ENCODE results near the gene LDLRAD4. TPM values are rescaled to one million over a fixed set of nuclear protein-coding genes. Genes with fewer than 3 reads are reported as not detected.

LDLRAD4 gene
- total RNA-seq, 6 donors from 2014 or later, result 19.5 to 26.6 (median 24.4) TPM

- ATAC-seq (ENCODE audit: low FRiP score in 2 of 2), result no peak
- 75 to 80% methylated on average over 5 of the region's 5 CpGs for WGBS, 2 donors
- no peaks in the 10 kb centered on the region for H3K9me3 ChIP-seq
Observed at GRCh38 chr18:13183359-13183758, 35.2 kb upstream of the LDLRAD4 start.

DNA sequence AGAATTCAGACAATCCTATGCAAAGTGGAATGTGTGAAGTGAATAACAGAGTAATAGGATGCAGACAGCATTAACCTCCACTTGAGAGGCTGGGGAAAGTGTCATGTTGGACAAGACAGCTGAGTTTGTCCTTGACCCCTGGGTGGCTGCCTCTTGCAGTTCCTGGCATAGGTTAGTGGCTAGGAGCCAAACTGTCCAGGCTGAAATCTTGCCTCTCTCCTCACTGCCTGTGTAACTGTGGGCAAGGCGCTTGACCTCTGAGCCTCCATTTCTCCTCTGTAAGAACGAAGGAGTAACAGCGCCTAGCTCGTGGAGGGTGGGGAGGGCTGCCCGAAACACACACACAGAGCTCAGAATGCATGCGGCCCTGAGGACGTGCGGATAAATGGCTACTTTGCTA lies 34.8 kb upstream of the LDLRAD4 start:
- Histone ChIP-seq H3K4me1 (no peaks in the 10 kb centered on the region), H3K4me3 (no peak overlapping the region), H3K9me3 (no peaks in the 10 kb centered on the region), H3K36me3 (no peaks in the 10 kb centered on the region), H3K27me3 (no peaks in the 10 kb centered on the region), H3K27ac (no peak overlapping the region)
- TF ChIP-seq POLR2A (IDR thresholded peaks at IDR 0.05) (no peak), POLR2AphosphoS5 (IDR thresholded peaks at IDR 0.05) (no peak), EP300 (IDR thresholded peaks at IDR 0.05) (no peak), CTCF (IDR thresholded peaks at IDR 0.05) (no peak)
- DNase-seq, result no peak
- ATAC-seq (ENCODE audit: low FRiP score in 2 of 2), result no peak
- 87 to 95% methylated on average over 8 of the region's 8 CpGs for WGBS, 2 donors

More at GRCh38 chr18:13183359-13183758, 35.2 kb upstream of the LDLRAD4 start:
- TF ChIP-seq POLR2AphosphoS5 (IDR thresholded peaks at IDR 0.05) (no peak), CTCF (IDR thresholded peaks at IDR 0.05) (no peak), EP300 (IDR thresholded peaks at IDR 0.05) (no peak), POLR2A (IDR thresholded peaks at IDR 0.05) (no peak)
- Histone ChIP-seq H3K27me3 (no peaks in the 10 kb centered on the region), H3K4me1 (no peaks in the 10 kb centered on the region), H3K36me3 (no peaks in the 10 kb centered on the region), H3K27ac (no peak overlapping the region), H3K4me3 (no peak overlapping the region)
- no peak for DNase-seq

DNA sequence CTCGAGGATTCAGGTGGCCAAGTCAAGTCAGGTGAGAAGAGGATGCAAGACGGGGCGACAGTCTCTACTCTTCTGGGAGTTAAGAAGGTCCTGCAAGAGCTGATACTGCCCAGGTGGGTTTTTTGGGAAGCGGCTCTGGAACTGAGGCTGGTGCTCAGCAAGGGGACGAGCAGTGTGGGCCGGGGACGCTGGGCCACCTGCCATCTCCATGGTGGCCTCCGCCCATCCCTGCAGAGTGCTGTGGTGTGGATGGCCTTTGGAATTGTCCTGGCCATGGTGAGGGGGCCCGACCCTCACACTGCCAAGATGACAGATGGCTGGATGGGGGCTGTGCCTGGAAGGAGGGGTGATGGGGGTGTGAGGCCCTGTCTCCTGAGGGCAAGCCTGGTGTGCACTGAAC lies 34.2 kb upstream of the LDLRAD4 start:
- TF ChIP-seq POLR2A (IDR thresholded peaks at IDR 0.05) (no peak), CTCF (IDR thresholded peaks at IDR 0.05) (no peak), EP300 (IDR thresholded peaks at IDR 0.05) (no peak), POLR2AphosphoS5 (IDR thresholded peaks at IDR 0.05) (no peak)
- Histone ChIP-seq H3K9me3 (no peaks in the 10 kb centered on the region), H3K4me3 (no peak overlapping the region), H3K27me3 (no peaks in the 10 kb centered on the region), H3K36me3 (no peaks in the 10 kb centered on the region), H3K27ac (no peak overlapping the region), H3K4me1 (no peaks in the 10 kb centered on the region)
- no peak for ATAC-seq (ENCODE audit: low FRiP score in 2 of 2)
- WGBS, 2 donors, result 84 to 86% methylated on average over 7 to 9 of the region's 9 CpGs
- DNase-seq, result no peak

- H3K4me3 ChIP-seq, result no peak overlapping the region
- ATAC-seq (ENCODE audit: low FRiP score in 2 of 2) (peak; percentile 20 to 26), DNase-seq (peak in 1 of 2 donors; percentile 64)
- H3K36me3 ChIP-seq, result no peaks in the 10 kb centered on the region
- H3K4me1 ChIP-seq, result no peaks in the 10 kb centered on the region
- WGBS, 2 donors, result 69 to 87% methylated on average over 6 to 8 of the region's 8 CpGs
- TF ChIP-seq CTCF (IDR thresholded peaks at IDR 0.05) (no peak), EP300 (IDR thresholded peaks at IDR 0.05) (no peak), POLR2AphosphoS5 (IDR thresholded peaks at IDR 0.05) (no peak), POLR2A (IDR thresholded peaks at IDR 0.05) (no peak)
- H3K27ac ChIP-seq, result no peak overlapping the region
- no peaks in the 10 kb centered on the region for H3K27me3 ChIP-seq
- no peaks in the 10 kb centered on the region for H3K9me3 ChIP-seq
Observed at GRCh38 chr18:13185675-13186198, 32.8 kb upstream of the LDLRAD4 start.

DNA sequence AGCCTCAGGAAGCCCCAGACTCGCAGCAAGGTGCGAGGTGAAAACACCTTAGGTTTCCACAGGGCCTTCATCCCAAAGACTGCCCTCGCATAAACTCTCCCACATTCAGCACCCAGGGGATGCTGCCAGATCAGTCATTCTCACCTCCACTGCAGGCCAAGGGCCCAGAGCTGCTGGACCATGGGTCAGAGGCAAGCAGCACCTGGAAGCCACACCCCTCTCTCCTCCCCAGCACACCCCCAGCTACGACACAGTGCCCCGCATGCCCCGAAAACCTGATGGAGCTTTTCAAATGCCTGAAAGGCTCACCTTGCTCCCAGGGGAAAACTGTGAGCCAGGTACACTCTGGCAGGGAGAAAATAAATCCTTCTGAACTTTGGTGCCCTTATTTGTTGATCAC lies 31.9 kb upstream of the LDLRAD4 start:
- Histone ChIP-seq H3K27ac (no peak overlapping the region), H3K9me3 (no peaks in the 10 kb centered on the region), H3K4me3 (no peak overlapping the region), H3K27me3 (no peaks in the 10 kb centered on the region), H3K4me1 (peaks cover 0 to under 1% (median 0%) of the 10 kb centered on the region in 4 donors), H3K36me3 (no peaks in the 10 kb centered on the region)
- no peak for TF ChIP-seq CTCF (IDR thresholded peaks at IDR 0.05)
- no peak for TF ChIP-seq POLR2AphosphoS5 (IDR thresholded peaks at IDR 0.05)
- no peak for TF ChIP-seq EP300 (IDR thresholded peaks at IDR 0.05)
- no peak for TF ChIP-seq POLR2A (IDR thresholded peaks at IDR 0.05)
- no peak for ATAC-seq (ENCODE audit: low FRiP score in 2 of 2)
- WGBS, 2 donors, result 93 to 94% methylated on average over 3 to 6 of the region's 6 CpGs
- DNase-seq, result no peak

All from upper lobe of left lung (tissue), 6 donors.